Cardiac muscle cell (in vitro differentiated cells and primary cell): Measurements from ENCODE around the gene AQP12A. TPM values are rescaled to one million over a fixed set of nuclear protein-coding genes. Genes with fewer than 3 reads are reported as not detected.

Experiments used
- DNase-seq, 2 donors: peaks; one replicate each; pipeline versions ENCODE4 v3.0.0 to v3.0.0-alpha.2; 2010 to 2017; ENCODE audit warnings: low read depth in 1 of 2, low spot score in 1 of 2
- H3K27ac ChIP-seq: fragments of 200-600 bp; sonication (generic); 2 replicates; pipeline ENCODE4 v1.5.1; 2016
- H3K27me3 ChIP-seq: fragments of 200-600 bp; sonication (generic); 2 replicates; pipeline ENCODE4 v1.6.0; 2016; ENCODE audit warnings: control low read depth
- H3K36me3 ChIP-seq: fragments of 200-600 bp; sonication (generic); 2 replicates; pipeline ENCODE4 v1.5.1; 2016; ENCODE audit warnings: control low read depth
- H3K4me1 ChIP-seq: fragments of 200-600 bp; sonication (generic); 2 replicates; pipeline ENCODE4 v1.8.1; 2017; ENCODE audit warnings: low read depth, mild to moderate bottlenecking, mixed run types
- H3K4me3 ChIP-seq: fragments of 200-600 bp; sonication (generic); 2 replicates; pipeline ENCODE4 v1.5.1; 2016; ENCODE audit warnings: mild to moderate bottlenecking
- H3K9me3 ChIP-seq: fragments of 200-600 bp; sonication (generic); 2 replicates; pipeline ENCODE4 v1.5.1; 2017; ENCODE audit warnings: low read depth, mild to moderate bottlenecking, control low read depth
- CTCF ChIP-seq: IDR thresholded peaks from 2 replicates; pipeline ENCODE4 v1.5.1; 2012; ENCODE audit warnings: low read depth, mild to moderate bottlenecking, low read length
- polyA plus RNA-seq: library from polyadenylated mRNA; unstranded; fragments of >200 nt; fragmentation: Nextera tagmentation; extraction: Ambion mirVana; gene quantifications from 2 replicates; pipeline ENCODE4 v1.2.1, GENCODE V29; 2016
- total RNA-seq: library from RNA; depleted of rRNA; stranded (reverse); fragments of >200 nt; gene quantifications from 2 replicates; pipeline ENCODE4 v1.2.3, GENCODE V29; 2016

The AQP12A gene
- total and polyA plus RNA-seq, 2 experiments from 2014 or later: not detected

- Histone ChIP-seq H3K4me3 (no peak overlapping the region), H3K27ac (no peak overlapping the region), H3K36me3 (no peaks in the 10 kb centered on the region), H3K4me1 (no peaks in the 10 kb centered on the region), H3K27me3 (no peaks in the 10 kb centered on the region), H3K9me3 (no peaks in the 10 kb centered on the region)
- no peak for DNase-seq
- TF ChIP-seq CTCF: no peak
Observed at GRCh38 chr2:240723851-240724250, 32.2 kb downstream of the AQP12A start.

DNA sequence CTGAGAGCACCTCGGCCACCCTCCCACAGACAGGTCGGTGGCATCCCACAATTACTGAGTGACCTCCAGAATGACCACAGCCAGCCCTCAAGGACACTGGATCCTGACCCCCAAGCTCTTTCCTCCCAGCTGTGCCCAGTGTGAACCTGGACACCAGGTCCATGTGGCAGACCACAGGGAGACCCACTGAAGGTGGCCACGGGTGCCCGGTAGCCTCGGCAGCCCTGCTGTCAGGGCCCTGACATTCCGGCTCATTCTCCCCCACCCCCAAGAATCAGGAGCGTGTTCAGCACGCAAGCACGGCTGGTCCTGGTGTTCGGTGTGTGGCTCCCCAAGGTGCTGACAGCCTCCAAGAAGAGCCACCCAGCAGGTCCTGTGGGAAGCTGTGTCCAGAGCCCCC lies 32.8 kb downstream of the AQP12A start:
- H3K4me1 ChIP-seq: no peaks in the 10 kb centered on the region
- H3K27ac ChIP-seq: no peak overlapping the region
- H3K27me3 ChIP-seq: no peaks in the 10 kb centered on the region
- H3K4me3 ChIP-seq: no peak overlapping the region
- H3K36me3 ChIP-seq: no peaks in the 10 kb centered on the region
- peak in 1 of 2 donors; percentile 41 for DNase-seq
- H3K9me3 ChIP-seq: no peaks in the 10 kb centered on the region
- no peak for TF ChIP-seq CTCF

DNA sequence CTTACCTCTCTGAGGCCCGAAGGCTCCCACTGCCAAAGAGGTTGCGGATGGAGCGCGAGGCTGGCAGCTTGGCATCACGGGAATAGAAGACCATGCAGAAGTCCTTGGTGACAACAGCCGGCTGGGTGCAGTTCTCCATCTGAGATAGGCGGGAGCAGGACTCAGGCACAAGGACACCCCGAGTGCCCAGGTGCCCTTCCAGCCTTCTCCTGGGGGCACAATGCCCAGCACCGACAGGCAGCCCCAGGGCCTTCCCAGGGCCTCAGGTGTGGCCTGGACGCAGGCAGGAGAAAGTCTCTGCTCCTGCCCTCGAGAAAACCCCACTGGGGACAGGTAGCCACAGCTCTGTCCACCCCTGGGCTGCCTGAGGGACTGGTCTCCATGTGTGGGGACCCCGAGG lies 33.6 kb downstream of the AQP12A start:
- H3K27ac ChIP-seq: no peak overlapping the region
- H3K9me3 ChIP-seq: no peaks in the 10 kb centered on the region
- no peak for TF ChIP-seq CTCF
- H3K36me3 ChIP-seq: no peaks in the 10 kb centered on the region
- no peak overlapping the region for H3K4me3 ChIP-seq
- no peaks in the 10 kb centered on the region for H3K4me1 ChIP-seq
- DNase-seq: no peak
- H3K27me3 ChIP-seq: no peaks in the 10 kb centered on the region

DNA sequence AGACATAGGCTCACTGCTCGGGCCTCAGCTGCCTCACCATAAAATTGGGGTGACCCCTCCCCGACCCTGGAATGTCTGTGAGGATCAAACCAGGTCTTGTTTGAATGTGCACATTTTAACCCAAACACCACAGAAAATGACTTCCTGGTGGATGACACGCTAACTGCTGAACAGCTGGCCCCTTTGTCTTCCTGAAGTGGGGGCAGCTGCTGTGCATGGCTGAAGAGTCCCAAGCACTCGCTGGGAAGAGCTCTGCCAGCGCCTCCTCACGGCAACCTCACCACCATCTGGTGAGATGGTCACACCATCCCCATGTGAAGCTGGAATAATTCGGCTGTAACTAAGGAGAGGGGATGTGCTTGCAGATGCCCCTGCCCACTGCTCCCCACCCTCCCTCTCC lies 34.0 kb downstream of the AQP12A start:
- Histone ChIP-seq H3K4me3 (no peak overlapping the region), H3K9me3 (no peaks in the 10 kb centered on the region), H3K27me3 (no peaks in the 10 kb centered on the region), H3K36me3 (no peaks in the 10 kb centered on the region), H3K27ac (no peak overlapping the region), H3K4me1 (no peaks in the 10 kb centered on the region)
- no peak for TF ChIP-seq CTCF
- DNase-seq: no peak

- no peaks in the 10 kb centered on the region for H3K4me1 ChIP-seq
- H3K36me3 ChIP-seq: no peaks in the 10 kb centered on the region
- H3K27ac ChIP-seq: no peak overlapping the region
- DNase-seq: no peak
- no peaks in the 10 kb centered on the region for H3K27me3 ChIP-seq
- no peak for TF ChIP-seq CTCF
- H3K9me3 ChIP-seq: no peaks in the 10 kb centered on the region
- no peak overlapping the region for H3K4me3 ChIP-seq
Observed at GRCh38 chr2:240726876-240727275, 35.2 kb downstream of the AQP12A start.

DNA sequence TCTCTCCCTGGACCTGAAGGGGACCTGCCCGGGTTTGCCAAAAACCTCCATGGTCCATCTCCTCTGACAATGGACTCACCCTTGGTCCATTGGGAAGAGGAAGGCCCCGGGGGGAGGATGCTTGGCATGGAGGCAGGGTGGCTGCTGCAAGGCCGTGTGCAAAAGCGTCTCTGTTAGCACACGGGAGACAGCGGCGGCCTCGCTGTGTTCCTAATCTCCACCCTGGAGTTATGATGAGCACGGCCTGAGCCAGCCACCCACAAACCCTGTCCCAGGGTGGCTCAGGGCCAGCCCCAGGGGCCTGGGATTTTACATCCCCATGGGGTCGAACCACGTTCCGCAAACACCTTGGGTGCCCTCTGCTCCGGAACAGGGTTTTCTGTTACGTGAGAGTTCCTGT lies 35.8 kb downstream of the AQP12A start:
- H3K4me3 ChIP-seq: no peak overlapping the region
- DNase-seq: no peak
- no peaks in the 10 kb centered on the region for H3K36me3 ChIP-seq
- H3K27me3 ChIP-seq: no peaks in the 10 kb centered on the region
- H3K27ac ChIP-seq: no peak overlapping the region
- no peak for TF ChIP-seq CTCF
- H3K9me3 ChIP-seq: no peaks in the 10 kb centered on the region
- H3K4me1 ChIP-seq: no peaks in the 10 kb centered on the region
